Erythroblast (primary cell): ENCODE results near the gene ACTMAP.

ENCODE experiments used
- GATA1 ChIP-seq: IDR thresholded peaks from 2 replicates; pipeline ENCODE4 v1.6.1; 2011; ENCODE audit warnings: low read depth, mild to moderate bottlenecking, control low read depth, low read length, moderate library complexity
- POLR2A ChIP-seq: IDR thresholded peaks from 2 replicates; pipeline ENCODE4 v1.6.1; 2011; ENCODE audit warnings: mild to moderate bottlenecking, low read length

DNA sequence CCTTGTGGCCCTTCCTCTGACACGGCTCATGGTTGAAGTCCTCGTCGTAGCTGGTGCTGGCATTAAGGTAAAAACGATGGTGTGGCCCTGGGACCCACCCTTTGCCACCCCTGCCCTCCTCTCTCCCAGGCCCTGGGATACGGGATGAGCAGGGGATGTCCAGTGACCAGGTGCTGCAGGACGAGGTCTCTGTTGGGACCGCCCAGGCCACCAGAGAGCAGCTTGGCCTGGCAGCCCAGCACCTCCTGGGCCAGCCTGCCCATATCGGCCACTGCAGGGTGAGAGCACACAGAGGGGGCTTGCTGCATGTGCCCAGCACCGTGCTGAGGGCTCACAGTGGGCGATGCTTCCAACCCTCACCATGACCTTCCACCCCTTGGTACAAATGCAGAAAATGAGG is 6.4 kb downstream of the ACTMAP start:
- TF ChIP-seq POLR2A (no peak), GATA1 (no peak)
